Mesendoderm (in vitro differentiated cells): ENCODE measurements around the gene MECR.

Experiments
- DNase-seq: peaks from one replicate; pipeline ENCODE4 v3.0.0; 2013
- H2AK5ac ChIP-seq: 2 replicates; pipeline ENCODE4 v1.6.1; 2013; ENCODE audit warnings: low read length, inconsistent platforms
- H2BK120ac ChIP-seq: 2 replicates; pipeline ENCODE4 v1.6.1; 2013; ENCODE audit warnings: low read depth, mild to moderate bottlenecking, low read length, moderate library complexity, mixed read lengths
- H2BK15ac ChIP-seq: replicated peaks from 2 replicates; pipeline ENCODE4 v1.6.1; 2013; ENCODE audit warnings: low read depth, mild to moderate bottlenecking, moderate library complexity
- H2BK5ac ChIP-seq: 2 replicates; pipeline ENCODE4 v1.6.1; 2013; ENCODE audit warnings: low read length, inconsistent platforms
- H3K18ac ChIP-seq: 2 replicates; pipeline ENCODE4 v1.6.1; 2013; ENCODE audit warnings: mild to moderate bottlenecking, low read length, mixed read lengths
- H3K23ac ChIP-seq: one replicate; pipeline ENCODE4 v1.6.1; 2013; ENCODE audit warnings: low read length
- H3K27ac ChIP-seq: 2 replicates; pipeline ENCODE4 v1.5.1; 2013; ENCODE audit warnings: low read depth, mild to moderate bottlenecking, inconsistent platforms, low read length, moderate library complexity
- H3K27me3 ChIP-seq: 2 replicates; pipeline ENCODE4 v1.6.1; 2013; ENCODE audit warnings: low read length, control low read depth, mild to moderate bottlenecking, inconsistent platforms; ENCODE audit not compliant: insufficient read depth, poor library complexity
- H3K36me3 ChIP-seq: 2 replicates; pipeline ENCODE4 v1.6.1; 2013; ENCODE audit warnings: low read length, inconsistent platforms; ENCODE audit not compliant: control insufficient read depth, insufficient read depth
- H3K4ac ChIP-seq: one replicate; pipeline ENCODE4 v1.6.1; 2013; ENCODE audit warnings: low read depth, mild to moderate bottlenecking, low read length, moderate library complexity
- H3K4me1 ChIP-seq: 2 replicates; pipeline ENCODE4 v1.6.1; 2013; ENCODE audit warnings: low read depth, low read length, inconsistent platforms; ENCODE audit not compliant: control insufficient read depth
- H3K4me2 ChIP-seq: 2 replicates; pipeline ENCODE4 v1.6.1; 2013; ENCODE audit warnings: low read length
- H3K4me3 ChIP-seq: 2 replicates; pipeline ENCODE4 v1.5.1; 2013; ENCODE audit warnings: mild to moderate bottlenecking, low read length
- H3K56ac ChIP-seq: one replicate; pipeline ENCODE4 v1.6.1; 2013; ENCODE audit warnings: low read length
- H3K79me1 ChIP-seq: 2 replicates; pipeline ENCODE4 v1.6.1; 2013; ENCODE audit warnings: low read length, inconsistent platforms
- H3K79me2 ChIP-seq: 2 replicates; pipeline ENCODE4 v1.6.1; 2013; ENCODE audit warnings: mild to moderate bottlenecking, low read length; ENCODE audit not compliant: control insufficient read depth, insufficient read depth
- H3K9ac ChIP-seq: 2 replicates; pipeline ENCODE4 v1.6.1; 2013; ENCODE audit warnings: low read length, inconsistent platforms
- H4K5ac ChIP-seq: one replicate; pipeline ENCODE4 v1.6.1; 2013; ENCODE audit warnings: low read length
- H4K8ac ChIP-seq: one replicate; pipeline ENCODE4 v1.6.1; 2013; ENCODE audit warnings: low read depth, mild to moderate bottlenecking, control low read depth, low read length, moderate library complexity
- WGBS: extraction: QIAGEN DNeasy Blood & Tissue Kit; methylation state at CpG from one replicate; pipeline ENCODE4 v1.1.7; 2013; ENCODE audit warnings: low lambda C conversion rate, missing lambda C conversion rate; ENCODE audit not compliant: insufficient coverage; ENCODE audit errors: extremely low coverage; 5-methylcytosine and 5-hydroxymethylcytosine counted together

Gene MECR

DNA sequence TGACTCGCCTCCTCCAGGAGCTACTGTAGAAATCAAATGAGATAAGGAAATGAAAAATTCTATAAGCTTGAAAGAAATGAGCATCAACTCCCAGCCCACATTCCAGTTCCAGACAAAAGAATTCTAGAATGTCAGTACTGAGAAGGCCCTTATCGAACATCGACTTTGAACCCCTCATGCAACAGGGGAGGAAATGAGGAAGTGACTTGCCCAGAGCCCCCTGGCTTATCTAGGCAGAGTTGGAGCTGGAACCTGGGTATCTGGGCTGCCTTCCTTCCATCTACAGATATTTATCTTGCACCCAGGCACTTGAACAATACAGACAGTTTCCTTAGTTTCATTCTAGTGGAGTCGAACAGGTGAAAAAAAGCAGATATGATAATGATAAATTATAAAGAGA lies 22.3 kb downstream of the MECR start:
- WGBS: no CpG with 5 or more reads among the region's 4 CpGs

DNA sequence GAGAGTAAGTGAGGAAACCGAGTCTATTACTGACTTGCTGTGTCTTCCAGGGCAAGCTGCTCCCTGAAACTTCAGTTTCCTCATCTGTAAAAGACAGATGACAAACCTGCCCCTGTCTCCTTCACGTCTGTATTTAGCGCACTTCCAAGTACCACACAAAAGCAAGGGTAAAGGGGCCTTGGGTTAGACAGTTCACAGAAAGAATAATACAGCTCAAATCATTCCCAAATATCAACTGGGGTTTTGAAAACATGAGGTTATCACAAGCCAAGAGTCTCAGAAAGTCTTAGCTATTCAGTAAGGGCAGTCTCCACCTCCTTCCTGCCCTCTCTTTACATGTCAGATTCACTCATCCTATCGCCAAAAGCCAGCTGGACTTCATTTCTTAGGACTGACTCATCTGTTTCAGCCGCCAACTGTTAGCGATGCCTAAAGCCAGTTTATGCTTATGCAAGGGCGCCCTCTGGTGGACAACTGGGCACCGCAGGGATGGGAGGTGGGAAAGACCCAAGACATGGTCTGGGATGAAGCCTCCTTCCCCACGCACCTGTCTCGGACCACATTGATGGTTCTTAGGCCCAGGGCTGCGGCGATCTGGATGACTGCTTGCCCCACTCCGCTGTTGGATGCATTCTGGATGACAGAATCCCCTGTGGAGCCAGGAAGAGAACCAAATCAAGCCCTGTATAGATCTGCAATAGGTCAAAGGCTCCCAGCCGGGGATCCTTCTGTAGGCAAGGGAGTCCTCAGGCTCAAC lies 28.0 kb downstream of the MECR start:
- Histone ChIP-seq H3K18ac (peak overlapping the region; percentile 11), H3K4ac (no peak overlapping the region), H2AK5ac (no peak overlapping the region), H2BK15ac (no peak overlapping the region), H4K5ac (no peak overlapping the region), H3K36me3 (peaks cover 3% of the 10 kb centered on the region), H3K4me2 (no peak overlapping the region), H3K9ac (peak overlapping the region; percentile 40), H3K23ac (no peak overlapping the region), H3K4me1 (peaks cover 5% of the 10 kb centered on the region), H3K27ac (no peak overlapping the region), H3K56ac (peak overlapping the region; percentile 59), H4K8ac (no peak overlapping the region), H2BK120ac (no peak overlapping the region), H3K79me2 (no peaks in the 10 kb centered on the region), H3K27me3 (no peaks in the 10 kb centered on the region), H3K79me1 (peaks cover 2% of the 10 kb centered on the region), H2BK5ac (peak overlapping the region; percentile 21), H3K4me3 (no peak overlapping the region)
- DNase-seq: peak; percentile 99
- WGBS: no CpG with 5 or more reads among the region's 14 CpGs

More for the DNA sequence above, 22.3 kb downstream of the MECR start:
- DNase-seq: no peak
- Histone ChIP-seq H3K4me1 (no peaks in the 10 kb centered on the region), H3K27me3 (no peaks in the 10 kb centered on the region), H3K4me2 (no peak overlapping the region), H3K4ac (no peak overlapping the region), H2BK120ac (no peak overlapping the region), H3K79me2 (no peaks in the 10 kb centered on the region), H3K79me1 (no peaks in the 10 kb centered on the region), H2BK5ac (no peak overlapping the region), H3K4me3 (no peak overlapping the region), H3K27ac (no peak overlapping the region), H3K9ac (no peak overlapping the region), H4K8ac (no peak overlapping the region), H4K5ac (no peak overlapping the region), H3K18ac (no peak overlapping the region), H2BK15ac (no peak overlapping the region), H3K56ac (no peak overlapping the region), H2AK5ac (no peak overlapping the region), H3K23ac (no peak overlapping the region), H3K36me3 (peaks cover 2% of the 10 kb centered on the region)

DNA sequence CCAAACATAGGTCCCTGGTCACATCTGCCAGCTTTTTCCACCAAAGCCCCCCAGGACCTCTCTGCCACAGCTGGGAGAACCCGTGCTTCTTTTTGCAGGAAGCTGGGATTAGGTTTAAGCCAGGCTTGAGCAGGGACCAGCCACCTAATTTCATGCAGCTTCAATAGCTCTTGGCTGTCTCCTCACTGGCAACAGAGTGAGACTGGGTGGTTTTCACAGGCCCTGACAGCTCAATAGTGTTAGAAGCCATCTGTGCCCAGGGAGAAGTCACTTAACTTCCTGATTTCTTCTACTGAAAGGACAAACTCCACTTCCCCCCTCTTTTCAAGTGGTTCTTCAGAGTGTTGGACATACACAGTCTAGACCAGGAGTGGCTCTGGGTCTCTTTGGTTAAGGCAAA lies 28.7 kb downstream of the MECR start:
- Histone ChIP-seq H3K27ac (no peak overlapping the region), H3K4ac (no peak overlapping the region), H3K27me3 (no peaks in the 10 kb centered on the region), H2BK5ac (no peak overlapping the region), H3K56ac (peak overlapping the region; percentile 47), H4K8ac (no peak overlapping the region), H2AK5ac (no peak overlapping the region), H3K18ac (peak overlapping the region; percentile 11), H3K79me2 (no peaks in the 10 kb centered on the region), H3K9ac (peak overlapping the region; percentile 40), H3K4me2 (no peak overlapping the region), H3K23ac (no peak overlapping the region), H2BK120ac (no peak overlapping the region), H3K4me1 (peaks cover 7% of the 10 kb centered on the region), H2BK15ac (no peak overlapping the region), H3K4me3 (no peak overlapping the region), H3K79me1 (peaks cover 2% of the 10 kb centered on the region), H4K5ac (no peak overlapping the region), H3K36me3 (peaks cover 3% of the 10 kb centered on the region)
- no CpG with 5 or more reads among the region's 1 CpG for WGBS
- no peak for DNase-seq

DNA sequence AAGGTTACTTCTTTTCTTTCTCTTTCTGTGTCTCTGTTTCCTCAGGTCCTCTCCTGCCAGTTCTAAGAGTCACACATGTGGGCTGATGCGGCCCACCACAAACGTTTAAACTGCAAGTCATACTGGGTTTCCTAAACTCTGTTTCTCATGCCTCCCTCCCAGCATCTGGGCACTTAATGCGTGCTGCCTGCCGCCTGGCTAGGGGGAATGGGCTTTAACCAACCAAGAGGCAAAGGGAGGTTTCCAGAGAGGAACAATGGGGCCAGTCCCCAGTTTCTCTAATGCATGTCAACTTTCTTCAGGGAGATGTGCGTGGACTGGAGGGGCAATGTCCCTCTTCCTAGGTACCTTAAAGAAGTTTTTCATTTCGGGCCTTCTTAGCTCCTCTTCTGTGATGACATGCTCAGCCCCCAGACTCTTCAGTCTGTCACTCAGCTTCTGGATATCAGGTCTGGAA lies 29.1 kb downstream of the MECR start:
- peaks cover 3% of the 10 kb centered on the region for H3K36me3 ChIP-seq
- no peak overlapping the region for H4K8ac ChIP-seq
- H3K23ac ChIP-seq: no peak overlapping the region
- no peak overlapping the region for H3K27ac ChIP-seq
- no peak overlapping the region for H2BK15ac ChIP-seq
- H2AK5ac ChIP-seq: no peak overlapping the region
- H3K4me2 ChIP-seq: no peak overlapping the region
- peaks cover 2% of the 10 kb centered on the region for H3K79me1 ChIP-seq
- H3K4ac ChIP-seq: no peak overlapping the region
- no peak overlapping the region for H2BK120ac ChIP-seq
- no peak overlapping the region for H4K5ac ChIP-seq
- no peak overlapping the region for H3K18ac ChIP-seq
- no peak overlapping the region for H3K9ac ChIP-seq
- H3K4me1 ChIP-seq: peaks cover 7% of the 10 kb centered on the region
- no CpG with 5 or more reads among the region's 6 CpGs for WGBS
- H2BK5ac ChIP-seq: no peak overlapping the region
- H3K56ac ChIP-seq: no peak overlapping the region
- H3K79me2 ChIP-seq: no peaks in the 10 kb centered on the region
- DNase-seq: no peak
- H3K27me3 ChIP-seq: no peaks in the 10 kb centered on the region
- H3K4me3 ChIP-seq: no peak overlapping the region

DNA sequence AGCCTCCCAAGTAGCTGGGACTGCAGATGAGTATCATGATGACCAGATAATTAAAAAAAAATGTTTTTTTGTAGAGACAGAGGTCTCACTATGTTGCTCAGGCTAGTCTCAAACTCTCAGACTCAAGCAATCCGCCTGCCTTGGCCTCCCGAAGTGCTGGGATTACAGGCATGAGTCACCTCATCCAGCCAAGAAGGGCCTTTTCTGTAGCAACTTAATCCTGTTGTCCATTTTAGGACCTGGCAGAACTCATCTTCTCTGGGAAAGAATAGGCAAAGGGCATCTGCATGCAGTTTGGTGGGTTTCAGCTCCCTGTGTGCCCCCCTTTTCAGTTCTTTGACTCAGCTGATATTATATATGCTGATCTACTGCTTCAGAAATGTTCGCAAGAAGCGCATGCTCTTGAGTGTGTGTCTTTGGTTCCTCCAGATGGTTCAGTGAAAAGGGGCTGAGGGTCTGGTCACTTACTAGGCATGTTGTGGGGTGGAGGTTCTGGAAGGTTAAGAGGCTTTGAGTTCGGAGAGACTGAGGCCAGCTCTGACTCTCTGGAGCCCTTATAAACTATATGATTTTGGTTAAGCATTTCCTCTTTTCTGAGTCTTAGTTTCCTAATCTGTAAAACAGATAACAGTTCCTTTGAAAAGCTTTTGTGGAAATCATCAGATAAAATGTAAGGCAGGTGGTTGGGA lies 29.7 kb downstream of the MECR start:
- no peak overlapping the region for H3K4ac ChIP-seq
- no CpG with 5 or more reads among the region's 5 CpGs for WGBS

More for the DNA sequence above, 29.7 kb downstream of the MECR start:
- no peak overlapping the region for H2AK5ac ChIP-seq
- no peak for DNase-seq
- H3K79me2 ChIP-seq: no peaks in the 10 kb centered on the region
- peaks cover 2% of the 10 kb centered on the region for H3K79me1 ChIP-seq
- H3K27ac ChIP-seq: no peak overlapping the region
- peaks cover 7% of the 10 kb centered on the region for H3K4me1 ChIP-seq
- no peak overlapping the region for H4K8ac ChIP-seq
- no peak overlapping the region for H3K18ac ChIP-seq
- no peak overlapping the region for H2BK15ac ChIP-seq
- no peak overlapping the region for H3K56ac ChIP-seq
- H3K23ac ChIP-seq: no peak overlapping the region
- no peak overlapping the region for H3K9ac ChIP-seq
- no peak overlapping the region for H3K4me3 ChIP-seq
- no peak overlapping the region for H3K4me2 ChIP-seq
- H4K5ac ChIP-seq: no peak overlapping the region
- no peaks in the 10 kb centered on the region for H3K27me3 ChIP-seq
- H2BK120ac ChIP-seq: no peak overlapping the region
- H2BK5ac ChIP-seq: no peak overlapping the region
- peaks cover 3% of the 10 kb centered on the region for H3K36me3 ChIP-seq
